ENCODE results near the gene PLOD1.

DNA sequence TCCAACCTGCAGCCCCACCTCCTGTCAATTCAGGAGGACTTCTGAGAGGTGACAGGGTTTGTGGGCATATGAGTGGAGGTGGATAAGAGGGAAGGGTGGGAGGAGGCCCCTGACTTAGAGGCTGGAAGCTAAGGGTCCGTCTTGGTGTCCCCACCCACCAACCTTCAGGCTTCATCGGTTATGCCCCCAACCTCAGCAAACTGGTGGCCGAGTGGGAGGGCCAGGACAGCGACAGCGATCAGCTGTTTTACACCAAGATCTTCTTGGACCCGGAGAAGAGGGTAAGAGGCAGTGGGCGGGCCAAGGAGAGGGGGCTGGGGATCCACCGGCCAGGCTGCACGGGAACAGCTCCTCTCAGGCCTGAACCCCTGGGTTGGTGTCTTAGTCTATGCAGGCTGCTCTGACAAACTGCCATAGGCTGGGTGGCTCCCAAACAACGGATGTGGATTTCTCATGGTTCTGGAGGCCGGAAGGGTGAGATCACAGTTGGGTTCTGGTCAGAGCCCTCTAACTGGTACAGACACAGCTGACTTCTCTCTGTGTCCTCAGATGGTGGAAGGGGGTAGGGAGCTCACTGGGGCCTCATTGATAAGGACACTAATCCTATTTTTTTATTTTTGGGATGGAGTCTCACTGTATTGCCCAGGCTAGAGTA lies 18.1 kb downstream of the PLOD1 start:
- TF ChIP-seq, protein P1, sequence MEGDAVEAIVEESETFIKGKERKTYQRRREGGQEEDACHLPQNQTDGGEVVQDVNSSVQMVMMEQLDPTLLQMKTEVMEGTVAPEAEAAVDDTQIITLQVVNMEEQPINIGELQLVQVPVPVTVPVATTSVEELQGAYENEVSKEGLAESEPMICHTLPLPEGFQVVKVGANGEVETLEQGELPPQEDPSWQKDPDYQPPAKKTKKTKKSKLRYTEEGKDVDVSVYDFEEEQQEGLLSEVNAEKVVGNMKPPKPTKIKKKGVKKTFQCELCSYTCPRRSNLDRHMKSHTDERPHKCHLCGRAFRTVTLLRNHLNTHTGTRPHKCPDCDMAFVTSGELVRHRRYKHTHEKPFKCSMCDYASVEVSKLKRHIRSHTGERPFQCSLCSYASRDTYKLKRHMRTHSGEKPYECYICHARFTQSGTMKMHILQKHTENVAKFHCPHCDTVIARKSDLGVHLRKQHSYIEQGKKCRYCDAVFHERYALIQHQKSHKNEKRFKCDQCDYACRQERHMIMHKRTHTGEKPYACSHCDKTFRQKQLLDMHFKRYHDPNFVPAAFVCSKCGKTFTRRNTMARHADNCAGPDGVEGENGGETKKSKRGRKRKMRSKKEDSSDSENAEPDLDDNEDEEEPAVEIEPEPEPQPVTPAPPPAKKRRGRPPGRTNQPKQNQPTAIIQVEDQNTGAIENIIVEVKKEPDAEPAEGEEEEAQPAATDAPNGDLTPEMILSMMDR (IDR thresholded peaks at IDR 0.05; ENCODE audit: poor library complexity, severe bottlenecking), result no peak
- no peak for TF ChIP-seq POLR2AphosphoS5 (IDR thresholded peaks at IDR 0.05)
- TF ChIP-seq EZH2 (IDR thresholded peaks at IDR 0.05; ENCODE audit: borderline replicate concordance, insufficient read depth, low read length, poor library complexity, severe bottlenecking), result no peak
- TF ChIP-seq, protein P2, sequence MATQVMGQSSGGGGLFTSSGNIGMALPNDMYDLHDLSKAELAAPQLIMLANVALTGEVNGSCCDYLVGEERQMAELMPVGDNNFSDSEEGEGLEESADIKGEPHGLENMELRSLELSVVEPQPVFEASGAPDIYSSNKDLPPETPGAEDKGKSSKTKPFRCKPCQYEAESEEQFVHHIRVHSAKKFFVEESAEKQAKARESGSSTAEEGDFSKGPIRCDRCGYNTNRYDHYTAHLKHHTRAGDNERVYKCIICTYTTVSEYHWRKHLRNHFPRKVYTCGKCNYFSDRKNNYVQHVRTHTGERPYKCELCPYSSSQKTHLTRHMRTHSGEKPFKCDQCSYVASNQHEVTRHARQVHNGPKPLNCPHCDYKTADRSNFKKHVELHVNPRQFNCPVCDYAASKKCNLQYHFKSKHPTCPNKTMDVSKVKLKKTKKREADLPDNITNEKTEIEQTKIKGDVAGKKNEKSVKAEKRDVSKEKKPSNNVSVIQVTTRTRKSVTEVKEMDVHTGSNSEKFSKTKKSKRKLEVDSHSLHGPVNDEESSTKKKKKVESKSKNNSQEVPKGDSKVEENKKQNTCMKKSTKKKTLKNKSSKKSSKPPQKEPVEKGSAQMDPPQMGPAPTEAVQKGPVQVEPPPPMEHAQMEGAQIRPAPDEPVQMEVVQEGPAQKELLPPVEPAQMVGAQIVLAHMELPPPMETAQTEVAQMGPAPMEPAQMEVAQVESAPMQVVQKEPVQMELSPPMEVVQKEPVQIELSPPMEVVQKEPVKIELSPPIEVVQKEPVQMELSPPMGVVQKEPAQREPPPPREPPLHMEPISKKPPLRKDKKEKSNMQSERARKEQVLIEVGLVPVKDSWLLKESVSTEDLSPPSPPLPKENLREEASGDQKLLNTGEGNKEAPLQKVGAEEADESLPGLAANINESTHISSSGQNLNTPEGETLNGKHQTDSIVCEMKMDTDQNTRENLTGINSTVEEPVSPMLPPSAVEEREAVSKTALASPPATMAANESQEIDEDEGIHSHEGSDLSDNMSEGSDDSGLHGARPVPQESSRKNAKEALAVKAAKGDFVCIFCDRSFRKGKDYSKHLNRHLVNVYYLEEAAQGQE (IDR thresholded peaks at IDR 0.05; ENCODE audit: borderline replicate concordance), result no peak
- no peak for TF ChIP-seq SMC3 (conservative IDR thresholded peaks at IDR 0.05; ENCODE audit: poor library complexity)
